ENCODE measurements around the gene MIPOL1. TPM values are rescaled to one million over a fixed set of nuclear protein-coding genes. Genes with fewer than 3 reads are reported as not detected.

Gene MIPOL1
- total RNA-seq, 2 experiments from 2014 or later: not detected

DNA sequence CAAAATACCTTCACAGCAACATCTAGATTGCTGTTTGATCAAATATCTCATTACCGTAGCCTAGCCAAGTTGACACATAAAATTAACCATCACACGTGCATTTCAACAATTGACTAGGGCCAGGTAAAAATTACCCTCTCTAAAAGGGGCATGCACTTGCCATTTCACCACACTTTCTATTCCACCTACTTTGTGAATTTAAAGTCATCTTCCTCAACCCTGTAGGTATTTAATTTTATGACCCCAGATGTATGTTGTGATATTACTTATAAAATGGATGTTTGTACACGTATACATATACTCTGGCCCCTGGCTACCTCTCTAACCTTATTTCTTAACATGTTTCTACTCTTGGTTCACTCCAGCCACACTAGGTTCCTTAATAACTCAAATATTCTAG lies 237.1 kb downstream of the MIPOL1 start:
- Histone ChIP-seq H3K27ac (ENCODE audit: low read depth, low read length, poor library complexity, severe bottlenecking) (no peak overlapping the region), H3K36me3 (ENCODE audit: insufficient read depth, low read length) (no peaks in the 10 kb centered on the region), H3K9me2 (ENCODE audit: insufficient read depth, low read length) (no peaks in the 10 kb centered on the region), H2AFZ (ENCODE audit: low read length) (no peak overlapping the region), H3K4me2 (ENCODE audit: low read length) (no peak overlapping the region), H3K9me3 (ENCODE audit: low read length) (0 out of 2 replicates have a peak, but pooled peaks cover 4% of the 10 kb centered on the region), H4K20me1 (ENCODE audit: insufficient read depth, low read length) (no peaks in the 10 kb centered on the region), H3K79me2 (ENCODE audit: insufficient read depth, low read depth, low read length) (no peaks in the 10 kb centered on the region), H3K4me1 (ENCODE audit: insufficient read depth, low read length, poor library complexity, severe bottlenecking) (no peaks in the 10 kb centered on the region), H3K4me3 (ENCODE audit: low read depth, low read length, poor library complexity, severe bottlenecking) (no peak overlapping the region)
- BruUV-seq (replicated peaks): no TSS peak
- intact Hi-C loops (cut with micrococcal nuclease; ENCODE audit: unreplicated experiment): no loop called here
- TF ChIP-seq EZH2phosphoT487 (IDR thresholded peaks at IDR 0.05; ENCODE audit: borderline replicate concordance, low read depth, low read length): no peak
- TF ChIP-seq, protein P1, sequence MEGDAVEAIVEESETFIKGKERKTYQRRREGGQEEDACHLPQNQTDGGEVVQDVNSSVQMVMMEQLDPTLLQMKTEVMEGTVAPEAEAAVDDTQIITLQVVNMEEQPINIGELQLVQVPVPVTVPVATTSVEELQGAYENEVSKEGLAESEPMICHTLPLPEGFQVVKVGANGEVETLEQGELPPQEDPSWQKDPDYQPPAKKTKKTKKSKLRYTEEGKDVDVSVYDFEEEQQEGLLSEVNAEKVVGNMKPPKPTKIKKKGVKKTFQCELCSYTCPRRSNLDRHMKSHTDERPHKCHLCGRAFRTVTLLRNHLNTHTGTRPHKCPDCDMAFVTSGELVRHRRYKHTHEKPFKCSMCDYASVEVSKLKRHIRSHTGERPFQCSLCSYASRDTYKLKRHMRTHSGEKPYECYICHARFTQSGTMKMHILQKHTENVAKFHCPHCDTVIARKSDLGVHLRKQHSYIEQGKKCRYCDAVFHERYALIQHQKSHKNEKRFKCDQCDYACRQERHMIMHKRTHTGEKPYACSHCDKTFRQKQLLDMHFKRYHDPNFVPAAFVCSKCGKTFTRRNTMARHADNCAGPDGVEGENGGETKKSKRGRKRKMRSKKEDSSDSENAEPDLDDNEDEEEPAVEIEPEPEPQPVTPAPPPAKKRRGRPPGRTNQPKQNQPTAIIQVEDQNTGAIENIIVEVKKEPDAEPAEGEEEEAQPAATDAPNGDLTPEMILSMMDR (conservative IDR thresholded peaks at IDR 0.05; ENCODE audit: low read length): no peak
- POLR2A ChIA-PET: no interaction called here
- CTCF ChIA-PET (ENCODE audit: unreplicated experiment): no interaction called here
- DNase-seq (ENCODE audit: low spot score): no peak

- Histone ChIP-seq H2AFZ (ENCODE audit: low read length) (no peak overlapping the region), H3K27ac (ENCODE audit: low read depth, low read length, poor library complexity, severe bottlenecking) (no peak overlapping the region), H3K4me1 (ENCODE audit: insufficient read depth, low read length, poor library complexity, severe bottlenecking) (no peaks in the 10 kb centered on the region), H4K20me1 (ENCODE audit: insufficient read depth, low read length) (no peaks in the 10 kb centered on the region), H3K9me2 (ENCODE audit: insufficient read depth, low read length) (no peaks in the 10 kb centered on the region), H3K9me3 (ENCODE audit: low read length) (0 out of 2 replicates have a peak, but pooled peaks cover 4% of the 10 kb centered on the region), H3K4me2 (ENCODE audit: low read length) (no peak overlapping the region), H3K36me3 (ENCODE audit: insufficient read depth, low read length) (no peaks in the 10 kb centered on the region), H3K4me3 (ENCODE audit: low read depth, low read length, poor library complexity, severe bottlenecking) (no peak overlapping the region), H3K79me2 (ENCODE audit: insufficient read depth, low read depth, low read length) (no peaks in the 10 kb centered on the region)
- ChIA-PET CTCF (ENCODE audit: unreplicated experiment) (no interaction called here), POLR2A (interaction anchor here (1.0 kb wide), 1 partner anchor 13 kb away, joined by 3 read pairs; no protein-coding TSS in a partner anchor)
- no peak for DNase-seq (ENCODE audit: low spot score)
- no peak for TF ChIP-seq EZH2phosphoT487 (IDR thresholded peaks at IDR 0.05; ENCODE audit: borderline replicate concordance, low read depth, low read length)
- TF ChIP-seq, protein P1 (conservative IDR thresholded peaks at IDR 0.05; ENCODE audit: low read length): no peak
- no TSS peak for BruUV-seq (replicated peaks)
- intact Hi-C loops (cut with micrococcal nuclease; ENCODE audit: unreplicated experiment): no loop called here
Observed at GRCh38 chr14:37436519-37436918, 238.8 kb downstream of the MIPOL1 start.

DNA sequence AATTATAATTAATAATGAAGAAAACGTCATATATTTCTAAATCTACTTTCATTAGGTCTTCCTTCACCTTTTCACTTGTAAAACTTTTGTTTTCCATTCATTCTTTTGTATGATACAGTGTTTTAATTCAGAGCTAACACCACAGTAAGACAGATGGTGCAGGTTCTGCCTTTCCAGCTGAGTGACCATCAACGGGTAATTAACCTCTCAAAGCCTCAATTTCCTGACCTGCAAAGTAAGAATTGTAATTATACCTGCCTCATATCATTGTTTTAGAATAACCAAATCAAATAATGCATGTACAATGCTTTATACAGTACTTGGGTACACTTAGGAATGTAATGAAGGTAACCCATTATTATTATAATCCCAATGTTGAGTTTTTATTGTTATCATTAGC lies 239.8 kb downstream of the MIPOL1 start:
- Histone ChIP-seq H3K9me3 (ENCODE audit: low read length) (0 out of 2 replicates have a peak, but pooled peaks cover 4% of the 10 kb centered on the region), H4K20me1 (ENCODE audit: insufficient read depth, low read length) (no peaks in the 10 kb centered on the region), H3K4me2 (ENCODE audit: low read length) (no peak overlapping the region), H3K27ac (ENCODE audit: low read depth, low read length, poor library complexity, severe bottlenecking) (no peak overlapping the region), H3K4me3 (ENCODE audit: low read depth, low read length, poor library complexity, severe bottlenecking) (no peak overlapping the region), H3K36me3 (ENCODE audit: insufficient read depth, low read length) (no peaks in the 10 kb centered on the region), H3K4me1 (ENCODE audit: insufficient read depth, low read length, poor library complexity, severe bottlenecking) (no peaks in the 10 kb centered on the region), H3K9me2 (ENCODE audit: insufficient read depth, low read length) (no peaks in the 10 kb centered on the region), H2AFZ (ENCODE audit: low read length) (no peak overlapping the region), H3K79me2 (ENCODE audit: insufficient read depth, low read depth, low read length) (no peaks in the 10 kb centered on the region)
- intact Hi-C loops (cut with micrococcal nuclease; ENCODE audit: unreplicated experiment): no loop called here
- no TSS peak for BruUV-seq (replicated peaks)
- POLR2A ChIA-PET: interaction anchor here (1.0 kb wide), 1 partner anchor 12 kb away, joined by 3 read pairs; no protein-coding TSS in a partner anchor
- DNase-seq (ENCODE audit: low spot score): no peak
- TF ChIP-seq, protein P1 (conservative IDR thresholded peaks at IDR 0.05; ENCODE audit: low read length): no peak
- TF ChIP-seq EZH2phosphoT487 (IDR thresholded peaks at IDR 0.05; ENCODE audit: borderline replicate concordance, low read depth, low read length): no peak
- CTCF ChIA-PET (ENCODE audit: unreplicated experiment): no interaction called here
